Hematopoietic multipotent progenitor cell treated with erythropoietin and hydrocortisone succinate and interleukin-3 and kit ligand, for 17 days (in vitro differentiated cells): ENCODE results near the gene UBE2D3.

Source experiments
- DNase-seq: peaks from one replicate; pipeline ENCODE4 v3.0.0-alpha.2; 2015; ENCODE audit warnings: low spot score

UBE2D3 gene

DNA sequence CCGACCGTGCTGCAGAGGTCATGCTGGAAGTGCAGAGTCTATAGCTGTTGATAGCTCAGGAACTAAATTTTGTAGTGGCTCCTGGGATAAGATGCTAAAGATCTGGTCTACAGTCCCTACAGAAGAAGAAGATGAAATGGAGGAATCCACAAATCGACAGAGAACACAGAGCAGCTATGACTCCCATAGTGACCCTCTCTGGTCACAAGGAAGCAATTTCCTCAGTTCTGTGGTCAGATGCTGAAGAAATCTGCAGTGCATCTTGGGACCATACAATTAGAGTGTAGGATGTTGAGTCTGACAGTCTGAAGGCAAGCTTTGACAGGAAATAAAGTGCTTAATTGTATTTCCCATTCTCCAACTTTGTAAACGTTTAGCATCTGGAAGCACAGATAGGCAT lies 75.4 kb downstream of the UBE2D3 start:
- DNase-seq, result no peak
